ENCODE measurements around the gene CBLC.

DNA sequence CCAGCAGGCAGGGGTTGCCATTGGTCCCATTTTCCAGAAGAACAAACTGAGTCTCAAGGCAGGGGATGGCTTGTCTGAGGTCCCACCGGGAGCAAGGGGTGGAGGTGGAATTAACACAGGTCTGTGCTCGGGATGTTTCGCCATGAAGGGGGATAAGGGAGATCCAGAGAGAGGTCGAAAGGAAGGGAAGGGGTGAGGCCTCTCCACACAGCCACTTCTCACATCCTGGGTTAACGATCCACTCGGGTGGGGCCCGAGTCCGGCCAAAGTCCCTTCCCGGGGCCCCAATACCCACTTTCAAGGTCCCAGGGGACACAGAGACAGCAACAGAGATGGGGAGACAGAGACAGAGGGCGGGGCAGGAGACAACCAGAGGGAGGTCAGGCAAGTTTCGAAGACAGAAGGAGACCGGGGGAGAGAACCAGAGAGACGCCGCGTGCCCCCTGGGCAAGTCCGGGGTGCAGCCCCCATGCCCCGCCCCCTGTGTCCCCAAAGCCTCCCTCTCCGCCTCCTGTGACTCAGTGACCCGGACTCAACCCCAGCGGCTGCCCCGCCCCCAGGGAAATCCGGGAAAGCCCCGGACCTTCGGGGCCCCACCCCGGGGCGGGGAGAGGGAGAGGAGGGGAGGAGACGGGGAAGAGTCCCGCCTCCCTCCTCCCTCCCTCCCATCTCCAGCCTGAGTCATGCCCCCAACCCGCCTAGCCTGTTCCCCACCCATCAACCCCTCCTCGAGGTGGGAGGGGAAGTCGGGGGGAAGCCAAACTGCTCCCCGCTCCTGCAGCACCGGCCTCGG lies 30.5 kb upstream of the CBLC start:
- no peak for TF ChIP-seq EZH2phosphoT487 (IDR thresholded peaks at IDR 0.05; ENCODE audit: low read depth, severe bottlenecking, unreplicated experiment)
- TF ChIP-seq, protein P1, sequence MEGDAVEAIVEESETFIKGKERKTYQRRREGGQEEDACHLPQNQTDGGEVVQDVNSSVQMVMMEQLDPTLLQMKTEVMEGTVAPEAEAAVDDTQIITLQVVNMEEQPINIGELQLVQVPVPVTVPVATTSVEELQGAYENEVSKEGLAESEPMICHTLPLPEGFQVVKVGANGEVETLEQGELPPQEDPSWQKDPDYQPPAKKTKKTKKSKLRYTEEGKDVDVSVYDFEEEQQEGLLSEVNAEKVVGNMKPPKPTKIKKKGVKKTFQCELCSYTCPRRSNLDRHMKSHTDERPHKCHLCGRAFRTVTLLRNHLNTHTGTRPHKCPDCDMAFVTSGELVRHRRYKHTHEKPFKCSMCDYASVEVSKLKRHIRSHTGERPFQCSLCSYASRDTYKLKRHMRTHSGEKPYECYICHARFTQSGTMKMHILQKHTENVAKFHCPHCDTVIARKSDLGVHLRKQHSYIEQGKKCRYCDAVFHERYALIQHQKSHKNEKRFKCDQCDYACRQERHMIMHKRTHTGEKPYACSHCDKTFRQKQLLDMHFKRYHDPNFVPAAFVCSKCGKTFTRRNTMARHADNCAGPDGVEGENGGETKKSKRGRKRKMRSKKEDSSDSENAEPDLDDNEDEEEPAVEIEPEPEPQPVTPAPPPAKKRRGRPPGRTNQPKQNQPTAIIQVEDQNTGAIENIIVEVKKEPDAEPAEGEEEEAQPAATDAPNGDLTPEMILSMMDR (IDR thresholded peaks at IDR 0.05; ENCODE audit: poor library complexity): no peak

Data from hepatocyte (in vitro differentiated cells).